Measurements from ENCODE around the gene SMURF2. TPM values are rescaled to one million over a fixed set of nuclear protein-coding genes. Genes with fewer than 3 reads are reported as not detected.
A peak's percentile ranks its signal among the peaks of the same experiment; 100 is the strongest.

Gene SMURF2
- total and polyA plus RNA-seq, 11 donors: 3.6 to 17.5 (median 12.2) TPM

- peaks cover 2 to 66% (median 62%) of the 10 kb centered on the region in 9 donors for H3K36me3 ChIP-seq
- TF ChIP-seq POLR2A (IDR thresholded peaks at IDR 0.05) (no peak), CTCF (IDR thresholded peaks at IDR 0.05) (no peak)
- H3K27ac ChIP-seq: no peak overlapping the region
- ATAC-seq: no peak
- peak overlapping the region in 1 of 12 donors; percentile 93 for H3K4me3 ChIP-seq
- no peak for DNase-seq
- WGBS, 4 donors: 79 to 88% (median 85%) methylated on average over 6 of the region's 6 CpGs
- H3K27me3 ChIP-seq: no peaks in the 10 kb centered on the region
- H3K9me3 ChIP-seq: no peaks in the 10 kb centered on the region
- intact Hi-C loops (cut with DNase I): loop anchor here in 2 of 10 donors (5.0 to 10.0 kb wide), 4 partner anchors 204 to 684 kb away; partner anchors contain the start of genes FTSJ3 (in 1 of the 2) and PSMC5 (in 1 of the 2)
- peaks cover 6 to 30% (median 26%) of the 10 kb centered on the region in 12 donors for H3K4me1 ChIP-seq
Measured at GRCh38 chr17:64509179-64509578, 152.9 kb downstream of the SMURF2 start.

GRCh38 chr17:64508683-64509082 lies 153.4 kb downstream of the SMURF2 start:
- no peaks in the 10 kb centered on the region for H3K9me3 ChIP-seq
- peaks cover 9 to 35% (median 31%) of the 10 kb centered on the region in 12 donors for H3K4me1 ChIP-seq
- ATAC-seq (no peak), DNase-seq (no peak)
- H3K27ac ChIP-seq: no peak overlapping the region
- intact Hi-C loops (cut with DNase I): loop anchor here in 2 of 10 donors (5.0 to 10.0 kb wide), 4 partner anchors 204 to 684 kb away; partner anchors contain the start of genes FTSJ3 (in 1 of the 2) and PSMC5 (in 1 of the 2)
- WGBS, 4 donors: 78 to 86% (median 85%) methylated on average over 2 of the region's 2 CpGs
- H3K27me3 ChIP-seq: no peaks in the 10 kb centered on the region
- peaks cover 5 to 66% (median 62%) of the 10 kb centered on the region in 9 donors for H3K36me3 ChIP-seq
- no peak for TF ChIP-seq POLR2A (IDR thresholded peaks at IDR 0.05)
- no peak for TF ChIP-seq CTCF (IDR thresholded peaks at IDR 0.05)
- peak overlapping the region in 5 of 12 donors; percentile 84 to 95 (median 90) for H3K4me3 ChIP-seq

GRCh38 chr17:64507413-64507782 lies 154.7 kb downstream of the SMURF2 start:
- peak overlapping the region; percentile 96 to 100 (median 99) for H3K27ac ChIP-seq
- H3K36me3 ChIP-seq: peaks cover 10 to 66% (median 62%) of the 10 kb centered on the region in 9 donors
- no peaks in the 10 kb centered on the region for H3K9me3 ChIP-seq
- peaks cover 12 to 48% (median 44%) of the 10 kb centered on the region in 12 donors for H3K4me1 ChIP-seq
- 0 to 1% (median 0%) methylated on average over 13 of the region's 13 CpGs for WGBS, 4 donors
- no peaks in the 10 kb centered on the region for H3K27me3 ChIP-seq
- DNase-seq (no peak), ATAC-seq (peak; percentile 3 to 26 (median 14))
- intact Hi-C loops (cut with DNase I): loop anchor here in 2 of 10 donors (5.0 to 10.0 kb wide), 4 partner anchors 203 to 683 kb away; partner anchors contain the start of genes FTSJ3 (in 1 of the 2) and PSMC5 (in 1 of the 2)
- TF ChIP-seq CTCF (IDR thresholded peaks at IDR 0.05) (peak in 10 of 12 donors; percentile 7 to 66 (median 34)), POLR2A (IDR thresholded peaks at IDR 0.05) (no peak)
- peak overlapping the region; percentile 77 to 99 (median 88) for H3K4me3 ChIP-seq

GRCh38 chr17:64506576-64507412 lies 155.3 kb downstream of the SMURF2 start, which contains the start of gene CEP95:
CEP95 (plus strand) TSS chr17:64506977; CDS start chr17:64507098, 121 bp downstream.
- ATAC-seq (peak; percentile 82 to 89 (median 84)), DNase-seq (peak; percentile 96 to 97 (median 96))
- WGBS, 4 donors: 0 to 1% (median 0%) methylated on average over 74 to 77 of the region's 77 CpGs
- peak within 1 kb of the TSS; percentile 77 to 99 (median 88) for H3K4me3 ChIP-seq
- H3K36me3 ChIP-seq: peaks cover 10 to 66% (median 62%) of the 10 kb centered on the region in 9 donors
- H3K9me3 ChIP-seq: no peaks in the 10 kb centered on the region
- H3K4me1 ChIP-seq: peaks cover 14 to 54% (median 50%) of the 10 kb centered on the region in 12 donors
- peak within 1 kb of the TSS; percentile 96 to 100 (median 99) for H3K27ac ChIP-seq
- no peaks in the 10 kb centered on the region for H3K27me3 ChIP-seq
- TF ChIP-seq POLR2A (IDR thresholded peaks at IDR 0.05) (peak in 1 of 2 donors; percentile 41), CTCF (IDR thresholded peaks at IDR 0.05) (no peak)
- intact Hi-C loops (cut with DNase I): loop anchor here in 2 of 10 donors (5.0 to 10.0 kb wide), 4 partner anchors 202 to 682 kb away; partner anchors contain the start of genes FTSJ3 (in 1 of the 2) and PSMC5 (in 1 of the 2)

Data from heart left ventricle (tissue), 16 donors.